Right lobe of liver (tissue), 6 donors: ENCODE data around the gene SGCA. TPM values are rescaled to one million over a fixed set of nuclear protein-coding genes. Genes with fewer than 3 reads are reported as not detected.
A peak's percentile ranks its signal among the peaks of the same experiment; 100 is the strongest.

ENCODE experiments used
- ATAC-seq, 4 donors: fragments of 200-7000 bp; cut with Tn5 transposase; one replicate each; pipeline ENCODE4 v1.9.1; 2020; ENCODE audit warnings: mild to moderate bottlenecking in 4 of 4, moderate library complexity in 4 of 4
- DNase-seq, 3 donors: peaks; one replicate each; pipeline ENCODE4 v3.0.0-alpha.2; 2020
- H3K27ac ChIP-seq, 3 donors: fragments of 200-600 bp; one replicate each; pipeline ENCODE4 v1.8.0; 2022
- H3K27me3 ChIP-seq, 2 donors: fragments of 200-600 bp; one replicate each; pipeline ENCODE4 v1.8.0; 2022
- H3K36me3 ChIP-seq, 4 donors: fragments of 200-600 bp; sonication (generic) in 1 of 4; one replicate each; pipeline versions ENCODE4 v1.5.1 to v1.8.0; 2017 to 2022; ENCODE audit warnings: control low read depth in 1 of 4
- H3K4me1 ChIP-seq, 4 donors: fragments of 200-600 bp; sonication (generic) in 1 of 4; one replicate each; pipeline versions ENCODE4 v1.5.1 to v1.8.0; 2017 to 2022; ENCODE audit warnings: control low read depth in 1 of 4
- H3K4me3 ChIP-seq, 3 donors: fragments of 200-600 bp; one replicate each; pipeline ENCODE4 v1.8.0; 2022
- H3K9me3 ChIP-seq, 4 donors: fragments of 200-600 bp; sonication (generic) in 1 of 4; one replicate each; pipeline versions ENCODE4 v1.5.1 to v1.8.0; 2017 to 2022; ENCODE audit warnings: control low read depth in 1 of 4
- CTCF ChIP-seq, 4 donors: fragments of 200-600 bp in 3 of 4; fragments of 450-650 bp in 1 of 4; IDR thresholded peaks; one replicate each; pipeline versions ENCODE4 v1.5.1 to v1.8.0; 2016 to 2022; ENCODE audit warnings: antibody characterized with exemption in 4 of 4, mild to moderate bottlenecking in 2 of 4
- POLR2A ChIP-seq: fragments of 450-650 bp; IDR thresholded peaks from one replicate; pipeline ENCODE4 v1.6.1; 2017; ENCODE audit warnings: antibody characterized with exemption, mild to moderate bottlenecking
- WGBS: methylation state at CpG from one replicate; pipeline ENCODE4 v1.1.6; 2018; ENCODE audit warnings: low coverage, low lambda C conversion rate; ENCODE audit not compliant: insufficient coverage; ENCODE audit errors: missing lambda C conversion rate; 5-methylcytosine and 5-hydroxymethylcytosine counted together
- intact Hi-C, 2 donors: fragments of 100-400 bp; cut with DNase I; formaldehyde crosslinking; loops; one replicate each; pipeline versions ENCODE4 v1.11.2 to v1.14.1; 2022
- total RNA-seq, 6 experiments: library from RNA; depleted of rRNA in 2 of 6; stranded (reverse); fragments of >200 nt in 2 of 6; fragmentation: NEBNext Ultra II Directional in 3 of 6; extraction: Animal tissue kit (Norgen Biotek cat#: 25700) in 3 of 6; gene quantifications; one replicate each; pipeline versions ENCODE4 v1.1.0 to v1.2.4, GENCODE V29; 2016 to 2023
- donor health status: DM: no; HTN: yes; CAD: no.
- donor health status: DM: no; HTN: no; CAD: no.
- donor health status: DM: no; HTN: no; CAD: no.
- donor health status: DM: no; HTN: yes; CAD: no.
- donor health status: DM: no; HTN: yes; CAD: no.

Gene SGCA
- total RNA-seq, 6 experiments from 2014 or later, result 0.48 to 2.8 (median 1.6) TPM

- TF ChIP-seq CTCF (IDR thresholded peaks at IDR 0.05) (no peak), POLR2A (no peak)
- peaks cover 7 to 49% (median 15%) of the 10 kb centered on the region in 4 donors for H3K36me3 ChIP-seq
- H3K27me3 ChIP-seq, result no peaks in the 10 kb centered on the region
- no peak overlapping the region for H3K4me3 ChIP-seq
- intact Hi-C loops, result no loop called here
- peak in 1 of 3 donors; percentile 45 for DNase-seq
- H3K27ac ChIP-seq, result no peak overlapping the region
- peaks cover 0 to 47% (median 11%) of the 10 kb centered on the region in 4 donors for H3K4me1 ChIP-seq
- 73% methylated on average over 5 of the region's 8 CpGs for WGBS
- no peak for ATAC-seq
- no peaks in the 10 kb centered on the region for H3K9me3 ChIP-seq
Measured at GRCh38 chr17:50141745-50142110, 24.1 kb upstream of the SGCA start.

- TF ChIP-seq CTCF (IDR thresholded peaks at IDR 0.05) (no peak), POLR2A (no peak)
- 41% methylated on average over 3 of the region's 20 CpGs for WGBS
- Histone ChIP-seq H3K4me1 (peaks cover 0 to 64% (median 18%) of the 10 kb centered on the region in 4 donors), H3K9me3 (no peaks in the 10 kb centered on the region), H3K4me3 (no peak overlapping the region), H3K36me3 (peaks cover 7 to 34% (median 10%) of the 10 kb centered on the region in 4 donors), H3K27ac (peak overlapping the region in 1 of 3 donors; percentile 87), H3K27me3 (no peaks in the 10 kb centered on the region)
- intact Hi-C loops, result no loop called here
- DNase-seq (peak in 2 of 3 donors; percentile 86 to 87), ATAC-seq (peak in 1 of 4 donors; percentile 11)
Measured at GRCh38 chr17:50143461-50144176, 22.2 kb upstream of the SGCA start.

- Histone ChIP-seq H3K9me3 (no peaks in the 10 kb centered on the region), H3K4me3 (no peak overlapping the region), H3K27me3 (no peaks in the 10 kb centered on the region), H3K4me1 (peaks cover 0 to 68% (median 18%) of the 10 kb centered on the region in 4 donors), H3K27ac (peak overlapping the region in 1 of 3 donors; percentile 87), H3K36me3 (peaks cover 3 to 27% (median 6%) of the 10 kb centered on the region in 4 donors)
- DNase-seq (no peak), ATAC-seq (no peak)
- intact Hi-C loops, result no loop called here
- no peak for TF ChIP-seq POLR2A
- no peak for TF ChIP-seq CTCF (IDR thresholded peaks at IDR 0.05)
- WGBS, result 86% methylated on average over 5 of the region's 6 CpGs
Measured at GRCh38 chr17:50144355-50144754, 21.4 kb upstream of the SGCA start.

GRCh38 chr17:50144845-50145531, 20.8 kb upstream of the SGCA start:
- peak overlapping the region in 1 of 3 donors; percentile 74 for H3K4me3 ChIP-seq
- intact Hi-C loops, result no loop called here
- H3K4me1 ChIP-seq, result peaks cover 0 to 68% (median 18%) of the 10 kb centered on the region in 4 donors
- DNase-seq (peak; percentile 70 to 96 (median 94)), ATAC-seq (peak; percentile 46 to 67 (median 58))
- H3K27ac ChIP-seq, result peak overlapping the region in 2 of 3 donors; percentile 21 to 87
- WGBS, result 30% methylated on average over 2 of the region's 16 CpGs
- peaks cover 0 to 22% (median 4%) of the 10 kb centered on the region in 4 donors for H3K36me3 ChIP-seq
- no peak for TF ChIP-seq POLR2A
- no peak for TF ChIP-seq CTCF (IDR thresholded peaks at IDR 0.05)
- no peaks in the 10 kb centered on the region for H3K27me3 ChIP-seq
- no peaks in the 10 kb centered on the region for H3K9me3 ChIP-seq
